ENCODE results near the gene PDIA4.

- no peak for TF ChIP-seq CTCF (IDR thresholded peaks at IDR 0.05)
- no peak for TF ChIP-seq POLR2AphosphoS5 (IDR thresholded peaks at IDR 0.05)
- TF ChIP-seq POLR2A (IDR thresholded peaks at IDR 0.05): no peak
These were observed 55.0 kb downstream of the PDIA4 start for GRCh38 chr7:148973256-148973655.
